ENCODE data around the gene ZNF362. TPM values are rescaled to one million over a fixed set of nuclear protein-coding genes. Genes with fewer than 3 reads are reported as not detected.

ZNF362 gene
- total and polyA plus RNA-seq, 8 donors = 1.3 to 49.8 (median 8.8) TPM

GRCh38 chr1:33310702-33311101, 54.4 kb downstream of the ZNF362 start:
- DNase-seq = no peak
- WGBS, 5 donors = 72 to 95% (median 79%) methylated on average over 7 to 8 of the region's 8 CpGs

GRCh38 chr1:33311706-33312412, 55.6 kb downstream of the ZNF362 start:
- no peaks in the 10 kb centered on the region for H3K36me3 ChIP-seq
- TF ChIP-seq EP300 (IDR thresholded peaks at IDR 0.05) = no peak
- no peak for TF ChIP-seq CTCF (IDR thresholded peaks at IDR 0.05)
- TF ChIP-seq POLR2AphosphoS5 (IDR thresholded peaks at IDR 0.05) = no peak
- no peak for TF ChIP-seq POLR2A (IDR thresholded peaks at IDR 0.05)
- WGBS, 5 donors = 81 to 89% (median 85%) methylated on average over 2 to 7 of the region's 7 CpGs
- intact Hi-C loops (cut with DNase I; ENCODE audit: low total_unique reads) = no loop called here
- no peaks in the 10 kb centered on the region for H3K9me3 ChIP-seq
- no peak overlapping the region for H3K27ac ChIP-seq
- H3K4me1 ChIP-seq = peaks cover 4 to 5% (median 5%) of the 10 kb centered on the region in 4 donors
- peaks cover 0 to 6% (median 5%) of the 10 kb centered on the region in 3 donors for H3K27me3 ChIP-seq
- no peak overlapping the region for H3K4me3 ChIP-seq
- DNase-seq = no peak

More at GRCh38 chr1:33310702-33311101, 54.4 kb downstream of the ZNF362 start:
- no peaks in the 10 kb centered on the region for H3K9me3 ChIP-seq
- H3K36me3 ChIP-seq = no peaks in the 10 kb centered on the region
- H3K27ac ChIP-seq = no peak overlapping the region
- intact Hi-C loops (cut with DNase I; ENCODE audit: low total_unique reads) = no loop called here
- H3K4me1 ChIP-seq = peaks cover 10 to 13% (median 11%) of the 10 kb centered on the region in 4 donors
- H3K27me3 ChIP-seq = peaks cover 0 to 16% (median 12%) of the 10 kb centered on the region in 3 donors
- no peak for TF ChIP-seq EP300 (IDR thresholded peaks at IDR 0.05)
- TF ChIP-seq POLR2AphosphoS5 (IDR thresholded peaks at IDR 0.05) = no peak
- no peak for TF ChIP-seq POLR2A (IDR thresholded peaks at IDR 0.05)
- no peak overlapping the region for H3K4me3 ChIP-seq

GRCh38 chr1:33312413-33312749, 56.1 kb downstream of the ZNF362 start:
- peaks cover 0 to under 1% (median 0%) of the 10 kb centered on the region in 3 donors for H3K27me3 ChIP-seq
- H3K4me3 ChIP-seq = no peak overlapping the region
- intact Hi-C loops (cut with DNase I; ENCODE audit: low total_unique reads) = no loop called here
- no peak overlapping the region for H3K27ac ChIP-seq
- no peaks in the 10 kb centered on the region for H3K36me3 ChIP-seq
- TF ChIP-seq CTCF (IDR thresholded peaks at IDR 0.05) (no peak), EP300 (IDR thresholded peaks at IDR 0.05) (no peak), POLR2A (IDR thresholded peaks at IDR 0.05) (no peak), POLR2AphosphoS5 (IDR thresholded peaks at IDR 0.05) (no peak)
- no peaks in the 10 kb centered on the region for H3K4me1 ChIP-seq
- no peak for DNase-seq
- 79 to 91% (median 82%) methylated on average over 5 of the region's 5 CpGs for WGBS, 5 donors
- H3K9me3 ChIP-seq = no peaks in the 10 kb centered on the region

- H3K9me3 ChIP-seq = no peaks in the 10 kb centered on the region
- H3K27me3 ChIP-seq = no peaks in the 10 kb centered on the region
- TF ChIP-seq EP300 (IDR thresholded peaks at IDR 0.05) = no peak
- TF ChIP-seq POLR2AphosphoS5 (IDR thresholded peaks at IDR 0.05) = no peak
- no peak for TF ChIP-seq POLR2A (IDR thresholded peaks at IDR 0.05)
- no peak for TF ChIP-seq CTCF (IDR thresholded peaks at IDR 0.05)
- H3K4me1 ChIP-seq = no peaks in the 10 kb centered on the region
- no peak overlapping the region for H3K27ac ChIP-seq
- intact Hi-C loops (cut with DNase I; ENCODE audit: low total_unique reads) = no loop called here
- 82 to 88% (median 86%) methylated on average over 9 of the region's 9 CpGs for WGBS, 5 donors
- no peak overlapping the region for H3K4me3 ChIP-seq
- DNase-seq = no peak
- no peaks in the 10 kb centered on the region for H3K36me3 ChIP-seq
Measured at GRCh38 chr1:33314416-33314815, 58.1 kb downstream of the ZNF362 start.

GRCh38 chr1:33316601-33317000, 60.3 kb downstream of the ZNF362 start:
- Histone ChIP-seq H3K4me3 (no peak overlapping the region), H3K27ac (no peak overlapping the region), H3K36me3 (peaks cover 0 to 6% (median 1%) of the 10 kb centered on the region in 4 donors), H3K4me1 (peaks cover 0 to 10% (median 0%) of the 10 kb centered on the region in 4 donors), H3K27me3 (no peaks in the 10 kb centered on the region), H3K9me3 (no peaks in the 10 kb centered on the region)
- intact Hi-C loops (cut with DNase I; ENCODE audit: low total_unique reads) = no loop called here
- no peak for DNase-seq
- WGBS, 5 donors = 73 to 78% (median 74%) methylated on average over 2 of the region's 2 CpGs
- TF ChIP-seq EP300 (IDR thresholded peaks at IDR 0.05) (no peak), POLR2A (IDR thresholded peaks at IDR 0.05) (no peak)

Data from stomach (tissue), 9 donors.